ENCODE results near the gene ZNF646.

ZNF646 gene

DNA sequence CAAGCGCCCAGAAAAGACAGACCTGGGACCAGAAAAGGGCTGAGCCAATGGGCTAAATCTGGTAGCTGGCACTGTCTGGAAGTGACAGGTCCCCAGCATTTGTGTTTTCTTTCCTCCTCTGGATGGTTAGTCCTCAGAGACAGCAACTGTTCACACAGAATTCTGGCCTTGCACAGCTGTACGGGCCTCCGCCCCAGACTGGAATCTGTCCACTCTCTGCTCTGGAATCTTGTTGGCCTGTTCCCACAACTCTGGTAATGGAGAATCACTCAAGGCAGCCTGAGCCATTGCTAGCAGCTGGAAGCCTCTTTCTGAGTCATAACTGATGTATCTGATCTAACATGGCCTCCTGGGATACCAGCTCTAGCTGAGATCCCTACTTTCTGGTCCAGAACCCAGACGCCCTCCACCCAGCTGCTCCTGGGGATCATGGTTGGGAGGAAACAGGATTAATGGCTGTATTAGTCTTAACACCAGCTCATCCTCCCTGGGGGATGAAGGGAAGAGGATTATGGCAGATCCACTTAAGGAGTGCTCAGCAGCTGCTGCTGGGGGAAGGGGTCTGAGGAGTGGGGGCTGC lies 9.2 kb upstream of the ZNF646 start:
- peak; percentile 45 for DNase-seq (ENCODE audit: low spot score)

- DNase-seq (ENCODE audit: low spot score) = no peak
Measured at GRCh38 chr16:31067342-31067741, 6.9 kb upstream of the ZNF646 start.

DNA sequence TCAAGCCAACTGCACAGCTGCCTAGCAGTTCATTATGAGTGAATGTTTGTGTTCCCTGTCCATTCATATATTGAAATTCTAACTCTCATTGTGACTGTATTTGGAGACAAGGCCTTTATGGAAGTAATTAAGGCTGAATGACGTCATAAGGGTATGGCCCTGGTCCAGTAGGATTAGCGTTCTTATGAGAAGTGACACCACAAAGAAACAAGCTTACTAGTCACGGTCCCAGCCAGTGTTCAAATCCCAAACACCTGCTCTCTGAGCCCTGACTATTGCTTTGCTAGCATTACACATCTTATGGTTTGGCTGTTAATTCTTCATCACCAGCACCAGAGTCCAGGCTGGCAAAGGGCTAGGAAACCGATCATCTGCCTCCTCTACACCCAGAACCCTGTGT lies 2.4 kb upstream of the ZNF646 start:
- DNase-seq (ENCODE audit: low spot score) = no peak

DNA sequence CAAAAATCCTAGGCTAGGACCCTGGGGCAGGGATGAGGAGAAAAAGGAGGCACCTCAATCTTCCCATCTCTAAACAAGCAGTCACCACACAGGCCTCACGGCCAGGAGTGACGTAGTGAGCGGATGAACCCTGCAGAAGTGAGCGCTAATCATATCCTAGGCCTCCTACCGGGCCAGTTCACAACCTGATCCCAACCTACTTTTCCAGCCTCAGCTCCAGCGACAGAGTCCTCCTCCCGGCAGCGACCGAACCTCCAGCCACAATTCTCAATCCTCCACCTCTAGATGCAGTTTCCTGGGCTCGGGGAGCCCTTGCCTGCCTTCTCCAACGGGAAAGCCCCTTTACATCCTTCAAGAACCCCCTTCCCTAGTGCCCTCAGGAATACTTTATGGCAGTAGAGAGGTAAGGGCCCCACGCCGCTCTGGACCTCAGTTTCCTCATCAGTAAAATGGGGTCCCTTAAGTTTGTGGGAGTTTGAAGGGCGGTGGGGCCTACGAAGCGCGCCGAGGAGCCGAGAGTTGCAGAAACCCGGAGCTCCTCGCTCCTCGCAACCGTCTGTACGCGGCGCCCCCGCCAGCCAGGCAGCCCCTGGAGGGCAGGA lies 1.6 kb upstream of the ZNF646 start:
- peak; percentile 18 for DNase-seq (ENCODE audit: low spot score)

- peak; percentile 79 for DNase-seq (ENCODE audit: low spot score)
Measured at GRCh38 chr16:31073142-31073969, 866 bp upstream of the ZNF646 start.

- DNase-seq (ENCODE audit: low spot score) = peak; percentile 13
Measured at GRCh38 chr16:31074814-31075183, 577 bp downstream of the ZNF646 start.

DNA sequence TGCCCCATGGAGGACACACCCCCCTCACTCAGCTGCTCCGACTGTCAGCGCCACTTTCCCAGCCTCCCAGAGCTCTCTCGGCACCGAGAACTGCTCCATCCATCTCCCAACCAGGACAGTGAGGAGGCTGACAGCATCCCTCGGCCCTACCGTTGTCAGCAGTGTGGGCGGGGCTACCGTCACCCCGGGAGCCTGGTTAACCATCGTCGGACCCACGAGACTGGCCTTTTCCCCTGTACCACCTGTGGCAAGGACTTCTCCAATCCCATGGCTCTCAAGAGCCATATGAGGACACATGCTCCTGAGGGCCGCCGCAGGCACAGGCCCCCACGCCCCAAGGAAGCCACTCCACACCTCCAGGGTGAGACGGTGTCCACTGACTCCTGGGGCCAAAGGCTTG lies 2.1 kb downstream of the ZNF646 start:
- no peak for DNase-seq (ENCODE audit: low spot score)

GRCh38 chr16:31077024-31077423 lies 2.8 kb downstream of the ZNF646 start:
- no peak for DNase-seq (ENCODE audit: low spot score)

DNA sequence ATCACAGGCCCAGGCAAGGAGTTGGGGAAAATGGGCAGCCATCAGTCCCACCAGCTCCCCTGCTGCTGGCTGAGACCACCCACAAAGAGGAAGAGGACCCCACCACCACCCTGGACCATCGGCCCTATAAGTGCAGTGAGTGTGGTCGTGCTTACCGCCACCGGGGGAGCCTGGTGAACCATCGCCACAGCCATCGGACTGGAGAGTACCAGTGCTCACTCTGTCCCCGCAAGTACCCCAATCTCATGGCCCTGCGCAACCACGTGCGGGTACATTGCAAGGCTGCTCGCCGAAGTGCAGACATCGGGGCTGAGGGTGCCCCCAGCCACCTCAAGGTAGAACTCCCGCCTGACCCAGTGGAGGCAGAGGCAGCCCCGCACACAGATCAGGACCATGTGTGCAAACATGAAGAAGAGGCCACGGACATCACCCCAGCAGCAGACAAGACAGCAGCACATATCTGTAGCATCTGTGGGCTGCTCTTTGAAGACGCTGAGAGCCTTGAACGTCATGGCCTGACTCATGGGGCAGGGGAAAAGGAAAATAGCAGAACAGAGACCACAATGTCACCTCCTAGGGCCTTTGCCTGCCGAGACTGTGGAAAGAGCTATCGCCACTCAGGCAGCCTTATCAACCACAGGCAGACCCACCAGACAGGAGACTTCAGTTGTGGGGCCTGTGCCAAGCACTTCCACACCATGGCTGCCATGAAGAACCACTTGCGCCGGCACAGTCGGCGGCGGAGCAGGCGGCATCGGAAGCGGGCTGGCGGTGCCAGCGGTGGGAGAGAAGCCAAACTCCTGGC lies 3.6 kb downstream of the ZNF646 start:
- DNase-seq (ENCODE audit: low spot score) = no peak

DNA sequence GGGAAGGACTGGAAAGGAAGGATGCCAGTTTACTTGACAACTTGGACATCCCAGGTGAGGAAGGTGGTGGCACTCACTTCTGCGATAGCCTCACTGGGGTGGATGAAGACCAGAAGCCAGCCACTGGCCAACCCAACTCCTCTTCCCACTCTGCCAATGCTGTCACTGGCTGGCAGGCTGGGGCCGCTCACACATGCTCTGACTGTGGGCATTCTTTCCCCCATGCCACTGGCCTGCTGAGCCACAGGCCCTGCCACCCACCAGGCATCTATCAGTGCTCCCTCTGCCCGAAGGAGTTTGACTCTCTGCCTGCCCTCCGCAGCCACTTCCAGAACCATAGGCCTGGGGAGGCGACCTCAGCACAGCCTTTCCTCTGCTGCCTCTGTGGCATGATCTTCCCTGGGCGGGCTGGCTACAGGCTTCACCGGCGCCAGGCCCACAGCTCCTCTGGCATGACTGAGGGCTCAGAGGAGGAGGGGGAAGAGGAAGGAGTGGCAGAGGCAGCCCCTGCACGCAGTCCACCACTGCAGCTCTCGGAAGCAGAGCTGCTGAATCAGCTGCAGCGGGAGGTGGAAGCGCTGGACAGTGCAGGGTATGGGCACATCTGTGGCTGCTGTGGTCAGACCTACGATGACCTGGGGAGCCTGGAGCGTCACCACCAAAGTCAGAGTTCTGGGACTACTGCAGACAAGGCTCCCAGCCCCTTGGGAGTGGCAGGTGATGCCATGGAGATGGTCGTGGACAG lies 4.5 kb downstream of the ZNF646 start:
- DNase-seq (ENCODE audit: low spot score) = no peak

DNA sequence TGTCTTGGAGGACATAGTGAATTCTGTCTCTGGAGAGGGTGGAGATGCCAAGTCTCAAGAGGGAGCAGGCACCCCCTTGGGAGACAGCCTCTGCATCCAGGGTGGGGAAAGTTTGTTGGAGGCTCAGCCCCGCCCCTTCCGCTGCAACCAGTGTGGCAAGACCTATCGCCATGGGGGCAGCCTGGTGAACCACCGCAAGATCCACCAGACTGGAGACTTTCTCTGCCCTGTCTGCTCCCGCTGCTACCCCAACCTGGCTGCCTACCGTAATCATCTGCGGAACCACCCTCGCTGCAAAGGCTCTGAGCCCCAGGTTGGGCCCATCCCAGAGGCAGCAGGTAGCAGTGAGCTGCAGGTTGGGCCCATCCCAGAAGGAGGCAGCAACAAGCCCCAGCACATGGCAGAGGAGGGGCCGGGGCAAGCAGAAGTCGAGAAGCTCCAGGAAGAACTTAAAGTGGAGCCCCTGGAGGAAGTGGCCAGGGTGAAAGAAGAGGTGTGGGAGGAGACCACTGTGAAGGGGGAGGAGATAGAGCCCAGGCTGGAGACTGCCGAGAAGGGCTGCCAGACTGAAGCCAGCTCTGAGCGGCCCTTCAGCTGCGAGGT lies 5.2 kb downstream of the ZNF646 start:
- no peak for DNase-seq (ENCODE audit: low spot score)

DNA sequence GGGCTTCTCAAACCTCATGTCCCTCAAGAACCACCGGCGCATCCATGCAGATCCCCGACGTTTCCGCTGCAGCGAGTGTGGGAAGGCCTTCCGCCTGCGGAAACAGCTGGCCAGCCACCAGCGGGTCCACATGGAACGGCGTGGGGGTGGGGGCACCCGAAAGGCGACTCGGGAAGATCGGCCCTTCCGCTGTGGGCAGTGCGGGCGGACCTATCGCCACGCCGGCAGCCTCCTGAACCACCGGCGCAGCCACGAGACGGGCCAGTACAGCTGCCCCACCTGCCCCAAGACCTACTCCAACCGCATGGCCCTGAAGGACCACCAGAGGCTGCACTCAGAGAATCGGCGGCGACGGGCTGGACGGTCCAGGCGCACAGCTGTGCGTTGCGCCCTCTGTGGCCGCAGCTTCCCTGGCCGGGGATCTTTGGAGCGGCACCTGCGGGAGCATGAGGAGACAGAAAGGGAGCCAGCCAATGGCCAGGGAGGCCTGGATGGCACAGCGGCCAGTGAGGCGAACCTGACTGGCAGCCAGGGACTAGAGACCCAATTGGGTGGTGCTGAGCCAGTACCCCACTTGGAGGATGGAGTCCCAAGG lies 5.9 kb downstream of the ZNF646 start:
- DNase-seq (ENCODE audit: low spot score) = no peak

DNA sequence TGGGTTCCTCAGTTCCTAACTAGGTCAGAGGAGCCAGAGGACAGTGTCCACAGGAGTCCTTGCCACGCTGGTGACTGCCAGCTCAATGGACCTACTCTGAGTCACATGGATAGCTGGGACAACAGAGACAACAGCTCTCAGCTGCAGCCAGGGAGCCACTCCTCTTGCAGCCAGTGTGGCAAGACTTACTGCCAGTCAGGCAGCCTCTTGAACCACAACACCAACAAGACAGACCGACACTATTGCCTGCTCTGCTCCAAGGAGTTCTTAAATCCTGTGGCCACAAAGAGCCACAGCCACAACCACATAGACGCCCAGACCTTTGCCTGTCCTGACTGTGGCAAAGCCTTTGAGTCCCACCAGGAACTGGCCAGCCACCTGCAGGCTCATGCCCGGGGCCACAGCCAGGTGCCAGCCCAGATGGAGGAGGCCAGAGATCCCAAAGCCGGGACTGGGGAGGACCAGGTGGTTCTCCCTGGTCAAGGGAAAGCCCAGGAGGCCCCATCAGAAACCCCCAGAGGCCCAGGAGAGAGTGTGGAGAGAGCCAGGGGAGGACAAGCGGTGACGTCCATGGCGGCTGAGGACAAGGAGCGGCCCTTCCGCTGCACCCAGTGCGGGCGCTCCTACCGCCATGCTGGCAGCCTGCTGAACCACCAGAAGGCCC lies 6.7 kb downstream of the ZNF646 start:
- DNase-seq (ENCODE audit: low spot score) = no peak

DNA sequence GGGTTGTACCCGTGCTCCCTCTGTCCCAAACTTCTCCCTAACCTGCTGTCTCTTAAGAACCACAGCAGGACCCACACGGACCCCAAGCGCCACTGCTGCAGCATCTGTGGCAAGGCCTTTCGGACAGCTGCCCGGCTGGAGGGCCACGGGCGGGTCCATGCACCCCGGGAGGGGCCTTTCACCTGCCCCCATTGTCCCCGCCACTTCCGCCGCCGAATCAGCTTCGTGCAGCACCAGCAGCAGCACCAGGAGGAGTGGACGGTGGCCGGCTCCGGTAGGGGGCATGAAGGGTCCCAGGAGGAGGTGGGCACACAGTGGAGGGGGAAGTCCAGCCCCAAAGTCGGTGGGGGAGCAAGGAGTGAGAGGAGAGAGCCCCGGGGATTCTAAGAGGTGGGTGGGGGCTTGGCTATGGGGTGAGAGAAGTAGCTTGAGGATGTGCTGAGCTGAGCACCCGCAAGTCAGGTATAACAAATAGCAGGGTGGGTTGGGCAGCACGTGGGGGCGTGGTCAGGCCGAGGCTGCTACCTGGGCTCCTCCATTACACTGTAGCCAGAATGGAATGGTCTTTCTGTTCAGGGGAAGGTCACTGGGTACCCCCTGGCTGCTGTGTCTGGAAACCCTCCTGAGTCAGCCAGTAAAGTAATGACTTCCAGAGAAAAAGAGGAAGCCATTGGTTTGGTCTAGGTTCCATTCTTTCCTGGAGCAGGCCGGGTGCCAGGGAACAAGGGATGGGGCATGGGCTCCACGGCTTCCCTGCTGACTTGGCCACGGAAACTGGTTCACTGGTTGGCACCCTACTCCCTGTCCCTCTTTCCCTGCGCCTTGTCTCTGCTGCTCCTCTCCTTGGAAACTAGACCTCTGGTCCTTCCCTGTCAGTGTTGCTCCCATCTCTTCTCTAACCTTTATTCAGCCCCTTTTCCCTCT lies 7.5 kb downstream of the ZNF646 start:
- DNase-seq (ENCODE audit: low spot score) = no peak

DNA sequence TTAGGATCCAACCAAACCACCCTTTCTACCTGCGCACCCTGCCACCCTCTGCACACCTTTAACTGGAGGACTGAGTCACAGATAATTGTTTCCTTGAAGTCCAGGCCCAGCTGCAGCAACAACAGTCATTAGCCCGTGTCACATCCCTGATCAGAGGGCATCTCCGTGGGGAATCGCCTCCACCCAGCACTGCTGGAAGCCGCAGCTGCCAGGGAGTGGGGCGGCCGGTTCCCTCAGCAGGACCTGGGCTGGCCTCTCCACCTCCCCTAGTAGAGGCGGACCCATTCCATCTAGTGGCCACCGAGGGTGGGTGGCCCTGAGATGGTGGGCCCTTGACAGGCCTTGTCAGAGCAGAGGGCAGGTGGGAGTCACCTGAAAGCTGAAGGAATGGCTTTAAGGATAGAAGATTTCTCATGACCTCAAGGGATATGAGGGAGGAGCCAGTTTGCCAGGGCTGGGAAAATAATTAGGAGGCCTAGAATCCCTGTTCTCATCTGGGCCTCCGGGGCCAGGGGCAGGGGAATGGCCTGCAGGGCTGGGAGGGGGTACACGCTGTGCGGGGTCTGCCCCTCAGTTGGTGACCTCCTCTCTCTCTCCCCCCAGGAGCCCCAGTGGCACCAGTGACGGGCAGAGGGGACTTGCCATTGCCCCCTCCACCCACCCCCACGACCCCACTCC lies 8.3 kb downstream of the ZNF646 start:
- no peak for DNase-seq (ENCODE audit: low spot score)

DNA sequence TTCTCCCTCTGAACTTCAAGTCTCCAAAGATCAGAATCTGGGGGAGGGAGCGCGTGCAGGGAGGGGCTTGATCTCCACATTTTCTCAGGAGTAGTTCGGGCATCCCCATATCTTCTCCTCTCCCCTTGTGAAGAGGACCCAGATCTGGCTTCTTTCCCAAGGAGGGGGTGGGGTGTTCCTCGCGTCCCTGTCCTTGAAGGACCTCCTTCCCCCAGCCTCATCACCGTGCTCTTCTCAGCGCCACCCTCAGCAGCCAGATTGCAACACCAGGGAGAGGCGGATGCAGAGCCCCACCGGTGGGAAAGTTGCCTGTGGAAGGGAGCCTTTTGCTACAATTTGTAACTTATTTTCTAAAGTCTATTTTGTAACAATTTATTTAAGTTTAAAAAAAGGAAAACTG lies 8.9 kb downstream of the ZNF646 start:
- no peak for DNase-seq (ENCODE audit: low spot score)

- no peak for DNase-seq (ENCODE audit: low spot score)
Measured at GRCh38 chr16:31083556-31083955, 9.3 kb downstream of the ZNF646 start.

- DNase-seq (ENCODE audit: low spot score) = no peak
Measured at GRCh38 chr16:31083981-31084380, 9.8 kb downstream of the ZNF646 start.

Measured in kidney capillary endothelial cell (primary cell).